ENCODE measurements around the gene NACC2.

The NACC2 gene

GRCh38 chr9:136095070-136096058, at the start of gene NACC2:
NACC2 (minus strand) TSS chr9:136095289; CDS start chr9:136050521, 44,768 bp downstream.
- DNase-seq = peak in 16 of 42 donors; percentile 28 to 76 (median 55)

GRCh38 chr9:136144450-136144849, 49.4 kb upstream of the NACC2 start:
- DNase-seq = no peak
- intact Hi-C loops (cut with DNase I) = loop anchor here (5.0 kb wide), 1 partner anchor 148 kb away; no protein-coding TSS in a partner anchor

More at GRCh38 chr9:136095070-136096058, at the start of gene NACC2:
- intact Hi-C loops (cut with DNase I) = no loop called here

GRCh38 chr9:136143215-136144001, 48.3 kb upstream of the NACC2 start:
- DNase-seq = no peak
- intact Hi-C loops (cut with DNase I) = loop anchor here (5.0 kb wide), 1 partner anchor 149 kb away; no protein-coding TSS in a partner anchor

GRCh38 chr9:136142859-136143214, 47.7 kb upstream of the NACC2 start:
- intact Hi-C loops (cut with DNase I) = loop anchor here (5.0 kb wide), 1 partner anchor 149 kb away; no protein-coding TSS in a partner anchor
- no peak for DNase-seq

- no peak for DNase-seq
- intact Hi-C loops (cut with DNase I) = loop anchor here (5.0 kb wide), 1 partner anchor 150 kb away; no protein-coding TSS in a partner anchor
These were observed 47.3 kb upstream of the NACC2 start for GRCh38 chr9:136142414-136142796.

GRCh38 chr9:136141682-136142413, 46.8 kb upstream of the NACC2 start:
- no peak for DNase-seq
- intact Hi-C loops (cut with DNase I) = loop anchor here (5.0 kb wide), 1 partner anchor 150 kb away; no protein-coding TSS in a partner anchor

- intact Hi-C loops (cut with DNase I) = loop anchor here (5.0 kb wide), 1 partner anchor 151 kb away; no protein-coding TSS in a partner anchor
- no peak for DNase-seq
These were observed 45.9 kb upstream of the NACC2 start for GRCh38 chr9:136140966-136141365.

GRCh38 chr9:136140046-136140445, 45.0 kb upstream of the NACC2 start:
- intact Hi-C loops (cut with DNase I) = loop anchor here (5.0 kb wide), 1 partner anchor 152 kb away; no protein-coding TSS in a partner anchor
- DNase-seq = no peak

- intact Hi-C loops (cut with DNase I) = no loop called here
- DNase-seq = peak in 3 of 42 donors; percentile 16 to 29 (median 26)
These were observed 43.5 kb upstream of the NACC2 start for GRCh38 chr9:136138566-136138965.

- intact Hi-C loops (cut with DNase I) = no loop called here
- no peak for DNase-seq
These were observed 42.5 kb upstream of the NACC2 start for GRCh38 chr9:136137321-136138265.

GRCh38 chr9:136136127-136136925, 41.2 kb upstream of the NACC2 start:
- no peak for DNase-seq
- intact Hi-C loops (cut with DNase I) = no loop called here

- DNase-seq = no peak
- intact Hi-C loops (cut with DNase I) = no loop called here
These were observed 40.4 kb upstream of the NACC2 start for GRCh38 chr9:136135326-136136126.

- intact Hi-C loops (cut with DNase I) = no loop called here
- no peak for DNase-seq
These were observed 38.9 kb upstream of the NACC2 start for GRCh38 chr9:136133959-136134484.

- DNase-seq = peak in 25 of 42 donors; percentile 19 to 69 (median 46)
- intact Hi-C loops (cut with DNase I) = no loop called here
These were observed 38.3 kb upstream of the NACC2 start for GRCh38 chr9:136133191-136133958.

GRCh38 chr9:136132512-136133050, 37.5 kb upstream of the NACC2 start:
- intact Hi-C loops (cut with DNase I) = no loop called here
- DNase-seq = no peak
